HEK293T (cell line): ENCODE data around the gene MYO7A.

Experiments
- BHLHE40 ChIP-seq: fragments of 450-650 bp; IDR thresholded peaks from 2 replicates; pipeline ENCODE4 v1.6.1; 2016; ENCODE audit warnings: mild to moderate bottlenecking, moderate library complexity, borderline replicate concordance
- NFRKB ChIP-seq: fragments of 450-650 bp; IDR thresholded peaks from 2 replicates; pipeline ENCODE4 v1.6.1; 2016; ENCODE audit warnings: mild to moderate bottlenecking, moderate library complexity
- SUZ12 ChIP-seq: fragments of 450-650 bp; IDR thresholded peaks from 2 replicates; pipeline ENCODE4 v1.6.1; 2016; ENCODE audit warnings: mild to moderate bottlenecking

DNA sequence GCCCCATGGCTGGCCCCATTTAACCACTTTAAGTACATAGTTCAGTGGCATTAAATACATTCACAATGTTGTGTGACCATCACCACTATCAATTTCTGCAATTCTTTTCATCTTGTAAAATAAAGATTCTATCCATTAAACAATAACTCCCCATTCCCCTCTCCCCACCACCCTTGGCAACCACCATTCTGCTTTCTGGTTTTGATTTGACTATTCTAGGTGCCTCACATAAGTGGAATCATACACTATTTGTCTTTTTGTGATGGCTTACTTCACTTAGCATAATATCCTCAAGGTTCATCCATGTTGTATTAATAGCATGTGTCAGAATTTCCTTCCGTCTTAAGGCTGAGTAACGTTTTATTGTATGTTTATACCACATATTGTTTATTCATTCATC lies 7.0 kb downstream of the MYO7A start:
- no peak for TF ChIP-seq SUZ12
- no peak for TF ChIP-seq NFRKB
- no peak for TF ChIP-seq BHLHE40
